Stimulated activated CD8-positive, alpha-beta memory T cell treated with anti-CD3 and anti-CD28 coated beads, Interleukin-4, amount 100 ng/mL, for 24 hours (primary cell): ENCODE measurements around the gene IGBP1.
"Not testable (repeated sequence)": the region's sequence is repeated elsewhere in the genome, so short reads cannot be mapped to it uniquely, and the experiment has no call there.

Source experiments
- DNase-seq: peaks from one replicate; pipeline ENCODE4 v3.0.0-alpha.2; 2020; ENCODE audit warnings: low read depth

IGBP1 gene

DNA sequence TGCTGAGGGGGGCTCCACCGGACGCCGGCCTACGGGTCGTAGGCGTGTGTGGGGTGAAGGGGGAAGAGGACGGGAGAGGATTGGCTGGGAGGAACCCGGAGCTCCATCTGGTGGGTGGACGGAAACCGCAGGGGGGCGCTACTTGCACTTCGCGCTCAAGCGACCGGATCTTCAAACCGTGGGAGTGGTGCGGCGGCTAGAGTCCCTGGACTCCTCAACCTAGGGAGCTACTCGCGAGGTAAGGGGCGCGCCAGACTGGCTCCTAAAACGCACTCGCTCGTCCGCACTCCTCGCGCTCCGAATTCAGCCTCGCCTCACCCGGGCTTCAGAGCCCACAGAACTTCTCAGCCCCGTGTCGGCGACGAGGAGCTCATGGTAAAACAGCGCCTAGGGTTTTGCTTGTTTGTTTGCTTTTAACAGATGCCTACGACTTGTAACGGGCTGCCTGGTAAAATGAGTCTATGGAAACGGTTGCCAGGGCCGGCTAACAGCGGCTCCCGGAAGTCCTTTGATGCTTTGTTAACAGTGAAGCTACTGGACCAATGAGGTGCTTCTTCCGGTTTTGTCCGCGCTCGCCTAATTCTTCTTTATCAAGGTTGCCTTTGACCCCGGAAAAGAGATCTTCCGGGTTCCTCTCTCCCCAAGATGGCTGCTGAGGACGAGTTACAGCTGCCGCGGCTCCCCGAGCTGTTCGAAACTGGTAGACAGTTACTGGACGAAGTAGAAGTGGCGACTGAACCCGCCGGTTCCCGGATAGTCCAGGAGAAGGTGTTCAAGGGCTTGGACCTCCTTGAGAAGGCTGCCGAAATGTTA is at the start of gene IGBP1:
IGBP1 (plus strand) TSS at position 145 of the 813 bp plus-strand sequence; CDS start at position 646, 501 bp downstream.
- peak; percentile 60 for DNase-seq

DNA sequence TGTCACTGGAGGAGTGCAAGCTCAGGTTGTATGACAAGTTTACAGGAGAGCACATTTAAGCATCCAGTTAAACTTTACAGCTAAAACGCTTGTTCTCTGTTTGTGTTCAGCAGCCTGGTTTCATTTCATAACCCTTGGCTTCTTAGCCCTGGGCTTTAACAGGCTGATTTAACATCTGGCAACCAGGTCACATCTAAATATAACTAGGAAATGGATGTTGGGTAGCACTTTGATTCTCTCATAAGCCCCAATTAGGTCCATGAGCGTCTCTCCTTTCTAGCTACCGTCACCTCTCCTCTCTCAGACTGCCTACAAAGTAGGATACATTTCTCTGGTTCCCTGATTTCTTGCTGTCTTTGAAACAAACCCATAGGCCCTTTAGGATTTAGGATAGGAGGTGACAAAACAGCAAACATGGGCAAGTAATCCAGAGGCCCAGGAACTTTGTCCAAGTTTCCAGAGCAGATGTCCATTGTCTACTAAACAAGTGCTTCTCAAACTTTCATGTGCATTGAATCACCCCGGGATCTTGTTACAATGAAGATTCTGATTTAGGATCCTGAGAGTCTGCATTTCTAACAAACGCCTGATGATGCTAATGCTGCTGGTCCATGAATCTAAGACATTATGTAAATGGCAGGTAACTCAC is 48.5 kb upstream of the IGBP1 start:
- DNase-seq, result no peak

DNA sequence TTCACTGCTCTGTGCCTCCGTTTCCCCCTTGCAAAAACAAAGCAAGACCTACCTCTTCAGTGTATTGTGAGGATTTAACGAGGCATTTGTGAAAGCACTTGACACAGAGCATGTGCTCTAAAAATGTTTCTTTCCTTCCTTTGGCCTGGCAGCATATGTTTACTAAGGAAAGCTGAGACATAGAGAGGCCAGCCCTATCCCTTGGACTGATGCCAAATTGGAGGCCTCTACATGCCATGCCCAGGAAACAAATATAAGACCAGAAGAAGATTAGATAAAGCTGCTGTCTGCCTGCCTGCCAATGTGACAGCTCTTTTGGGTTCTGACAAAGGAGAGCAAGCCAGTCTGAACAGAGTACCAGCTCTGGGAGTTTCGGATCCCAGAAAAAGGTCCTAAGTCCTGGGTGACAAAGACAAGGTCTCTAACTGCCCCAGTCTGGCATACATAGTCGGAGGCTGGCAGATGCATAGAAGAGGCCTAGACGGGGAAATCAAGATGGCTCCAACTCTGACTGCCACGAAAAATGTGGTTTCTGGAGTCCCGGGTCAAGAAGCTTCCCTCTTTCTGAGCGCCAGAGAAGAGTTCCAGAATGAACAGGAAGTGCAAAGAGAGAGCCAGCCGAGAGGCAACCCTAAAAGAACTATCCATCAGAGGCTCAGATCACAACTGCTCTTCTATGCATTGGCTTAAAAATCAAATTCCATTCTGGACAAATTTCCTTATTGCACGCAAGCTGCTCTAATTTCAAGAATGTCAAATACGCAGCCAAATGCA is 45.2 kb upstream of the IGBP1 start:
- no peak for DNase-seq

DNA sequence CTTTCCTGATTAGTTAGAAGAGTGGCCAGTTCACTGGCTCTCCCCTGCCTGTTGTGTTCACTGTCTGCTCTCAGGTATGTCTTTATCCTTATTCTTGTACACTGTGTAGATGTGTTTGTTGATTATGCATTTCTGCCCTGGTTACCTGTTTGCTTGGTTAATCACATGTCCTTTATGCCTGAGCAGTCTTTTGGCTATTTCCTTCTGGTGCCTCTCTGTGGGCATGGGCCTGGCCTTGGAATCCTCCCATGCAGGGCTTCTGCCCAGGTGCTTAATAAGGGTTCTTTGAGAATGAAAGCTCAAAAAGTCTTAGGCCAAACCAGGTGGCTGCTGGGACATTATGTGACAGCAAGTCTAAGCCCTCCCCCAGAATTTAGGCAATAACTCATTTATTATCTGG is 44.5 kb upstream of the IGBP1 start:
- no peak for DNase-seq

DNA sequence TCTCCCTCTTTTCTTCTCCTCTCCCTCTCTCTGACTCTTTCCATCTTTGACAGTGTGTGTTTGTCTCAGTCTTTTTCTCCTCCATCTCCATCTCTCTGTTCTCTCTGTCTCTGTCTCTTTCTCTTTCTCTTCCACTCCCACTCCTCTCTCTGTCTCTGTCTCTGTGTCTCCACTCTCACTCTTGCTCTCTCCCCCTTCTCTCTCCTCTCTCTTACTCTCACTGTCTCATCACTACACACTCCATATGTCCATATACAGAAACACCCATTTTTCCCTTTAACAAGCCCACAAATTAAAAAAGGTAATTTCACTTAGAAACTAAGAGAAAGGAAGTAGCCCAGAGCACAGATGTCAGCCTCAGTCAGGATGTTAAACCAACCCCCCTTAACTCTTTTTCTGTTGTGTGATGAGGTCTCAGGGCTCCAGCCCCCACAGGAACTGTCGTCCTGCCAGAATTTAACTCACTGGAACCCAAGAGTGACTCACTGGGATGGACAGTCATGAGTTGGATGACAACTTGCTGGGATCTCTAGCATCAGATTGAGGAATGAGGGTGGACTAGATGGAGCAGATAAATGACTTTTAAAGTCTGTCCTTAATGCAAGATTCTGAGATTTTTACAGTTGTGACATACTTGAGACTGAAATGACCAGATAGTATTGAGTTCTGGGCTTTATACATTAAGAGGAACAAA is 43.5 kb upstream of the IGBP1 start:
- no peak for DNase-seq

DNA sequence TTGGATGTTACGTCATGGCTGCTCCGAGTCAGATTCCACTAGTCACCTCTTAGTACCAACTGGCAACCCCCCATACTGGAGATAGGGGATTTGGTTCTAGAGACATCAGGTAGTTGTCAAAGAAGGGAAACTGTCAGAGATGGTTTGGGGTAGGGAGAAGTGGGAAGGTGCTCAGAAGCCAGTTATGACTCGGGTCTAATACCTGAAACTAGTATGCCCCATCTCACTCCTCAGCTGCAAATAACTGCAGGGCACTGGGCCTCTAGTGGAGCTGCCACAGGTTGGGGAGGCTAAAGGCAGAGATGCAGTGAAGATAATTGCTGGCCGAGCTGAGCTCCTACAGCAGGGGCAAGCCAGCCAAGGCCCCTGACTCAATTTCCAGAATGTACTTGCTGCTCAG is 41.0 kb upstream of the IGBP1 start:
- DNase-seq, result no peak

DNA sequence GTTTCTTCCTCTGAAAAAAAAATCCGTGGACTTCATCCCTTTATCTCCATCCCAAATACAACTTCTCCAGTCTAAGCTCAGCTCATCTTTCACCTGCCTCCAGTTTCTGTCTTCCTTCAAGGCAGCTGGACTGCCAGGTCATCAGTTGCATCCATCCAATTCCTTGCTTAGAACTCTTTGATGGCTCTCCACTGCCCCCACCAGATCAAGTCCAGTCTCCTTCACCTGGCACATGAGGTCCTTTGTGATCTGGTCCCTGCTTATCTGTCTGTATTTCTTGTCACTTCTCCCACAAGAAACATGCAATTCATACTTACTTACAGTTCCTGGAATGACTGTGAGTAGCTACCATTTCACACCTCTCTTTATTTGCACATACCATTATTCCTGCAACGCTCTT is 37.2 kb upstream of the IGBP1 start:
- DNase-seq, result no peak

DNA sequence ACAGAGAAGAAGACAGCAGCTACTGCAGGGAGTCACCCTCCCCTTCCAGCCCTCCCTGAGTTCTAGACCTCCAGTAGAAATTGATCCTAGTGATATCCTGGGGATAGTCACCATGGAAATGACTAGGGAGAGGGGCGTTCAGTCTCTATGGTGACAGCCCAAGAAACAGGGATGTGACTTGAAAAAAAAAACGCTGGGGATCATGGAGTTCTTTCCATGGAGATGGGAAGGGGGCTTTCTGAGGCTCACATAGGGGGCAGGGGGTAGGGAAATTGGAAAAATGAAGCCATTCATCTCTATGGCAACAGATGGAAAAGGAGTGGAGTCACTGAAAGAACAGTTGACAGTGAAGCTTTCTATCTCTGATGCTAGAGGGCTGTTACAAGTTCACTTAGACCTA is 28.0 kb upstream of the IGBP1 start:
- no peak for DNase-seq

DNA sequence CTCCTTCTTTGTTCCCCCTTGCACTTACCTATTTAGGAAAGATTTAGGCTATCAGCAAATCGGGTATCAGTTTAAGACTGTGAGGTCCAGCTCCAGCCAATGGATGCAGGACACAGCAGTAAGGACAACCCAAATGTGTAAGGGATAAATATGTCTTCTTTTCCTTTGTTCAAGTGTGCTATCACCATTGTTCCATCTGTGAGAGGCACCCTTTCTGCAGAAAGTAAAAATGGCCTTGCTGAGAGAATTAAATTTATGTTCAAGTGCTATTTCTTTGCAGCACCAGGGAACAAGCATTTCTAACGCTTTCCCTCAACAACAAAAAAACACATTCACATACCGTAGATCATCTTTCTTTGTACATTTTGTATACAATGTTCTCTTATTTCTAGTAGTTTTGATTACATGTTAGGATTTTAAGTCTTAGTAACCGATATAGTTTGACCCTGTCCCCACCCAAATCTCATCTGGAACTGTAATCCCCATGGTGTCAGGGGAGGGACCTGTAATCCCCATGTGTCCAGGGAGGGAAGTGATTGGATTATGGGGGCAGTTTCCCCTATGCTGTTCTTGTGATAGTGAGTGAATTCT is 21.7 kb upstream of the IGBP1 start:
- DNase-seq, result not testable (repeated sequence)

DNA sequence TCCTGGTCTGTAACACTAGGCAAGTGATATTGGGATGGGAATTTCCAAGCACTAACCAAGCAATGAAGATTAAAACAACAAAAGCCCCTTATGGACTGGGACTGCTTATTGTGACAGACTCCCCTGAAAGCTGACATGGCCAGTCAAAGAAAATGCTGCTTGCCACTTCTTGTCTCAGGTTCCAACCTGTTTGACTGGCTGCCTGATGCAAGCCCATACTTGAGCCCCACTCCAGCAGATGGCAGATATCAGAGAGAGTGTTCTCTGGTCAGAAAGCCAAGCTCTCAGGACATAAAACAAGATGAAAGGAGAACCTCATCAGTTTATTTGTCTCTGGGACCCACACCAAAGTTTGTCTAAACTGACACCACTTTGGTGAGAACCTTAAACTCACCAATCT is 15.5 kb upstream of the IGBP1 start:
- DNase-seq, result no peak

DNA sequence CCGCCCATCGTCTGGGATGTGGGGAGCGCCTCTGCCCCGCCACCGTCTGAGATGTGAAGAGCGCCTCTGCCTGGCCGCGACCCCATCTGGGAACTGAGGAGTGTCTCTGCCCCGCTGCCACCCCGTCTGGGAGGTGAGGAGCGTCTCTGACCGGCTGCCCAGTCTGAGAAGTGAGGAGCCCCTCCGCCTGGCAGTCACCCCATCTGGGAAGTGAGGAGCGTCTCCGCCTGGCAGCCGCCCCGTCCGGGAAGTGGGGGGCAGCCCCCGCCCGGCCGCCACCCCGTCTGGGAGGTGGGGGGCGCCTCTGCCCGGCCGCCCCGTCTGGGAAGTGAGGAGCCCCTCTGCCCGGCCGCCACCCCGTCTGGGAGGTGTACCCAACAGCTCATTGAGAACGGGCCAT is 10.2 kb upstream of the IGBP1 start:
- DNase-seq, result not testable (repeated sequence)

DNA sequence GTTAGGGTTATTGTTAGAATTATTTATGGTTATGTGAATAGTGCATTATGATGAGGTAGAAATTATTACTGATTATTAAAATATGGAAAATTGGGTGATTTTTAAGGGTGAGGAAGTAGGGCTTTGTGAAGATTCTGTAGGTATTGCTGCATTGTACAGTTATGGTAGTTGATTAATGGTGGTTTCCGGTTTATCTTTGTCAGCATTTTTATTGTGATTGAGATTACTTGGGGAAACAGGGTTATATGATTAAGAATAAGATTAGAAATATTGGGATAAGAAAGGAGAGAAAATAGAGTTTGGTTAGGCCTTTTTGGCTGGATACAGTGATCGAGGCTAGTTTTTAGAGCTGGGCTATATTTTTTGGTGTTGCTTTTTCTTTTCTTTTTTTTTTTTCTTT is 8.6 kb upstream of the IGBP1 start:
- DNase-seq, result no peak

DNA sequence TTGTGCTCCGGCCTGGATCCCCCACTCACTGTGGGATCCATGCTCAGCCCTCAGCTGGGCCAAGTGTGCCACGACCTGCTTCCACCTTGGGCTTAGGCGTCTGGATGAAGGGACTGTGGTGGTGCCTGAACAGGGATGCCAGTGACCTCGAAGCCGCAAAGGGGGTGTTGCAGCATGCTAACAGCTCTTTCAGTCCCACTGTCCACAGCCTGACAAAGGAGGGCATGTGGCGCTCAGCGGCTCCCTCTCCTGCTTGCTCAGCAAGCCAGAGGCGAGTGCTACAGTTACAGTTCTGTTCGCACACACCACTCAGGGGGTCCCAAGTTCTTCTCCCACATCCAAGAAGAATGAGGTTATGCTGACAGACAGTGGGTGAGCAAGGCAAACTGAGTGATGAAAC is 5.2 kb upstream of the IGBP1 start:
- DNase-seq, result no peak

DNA sequence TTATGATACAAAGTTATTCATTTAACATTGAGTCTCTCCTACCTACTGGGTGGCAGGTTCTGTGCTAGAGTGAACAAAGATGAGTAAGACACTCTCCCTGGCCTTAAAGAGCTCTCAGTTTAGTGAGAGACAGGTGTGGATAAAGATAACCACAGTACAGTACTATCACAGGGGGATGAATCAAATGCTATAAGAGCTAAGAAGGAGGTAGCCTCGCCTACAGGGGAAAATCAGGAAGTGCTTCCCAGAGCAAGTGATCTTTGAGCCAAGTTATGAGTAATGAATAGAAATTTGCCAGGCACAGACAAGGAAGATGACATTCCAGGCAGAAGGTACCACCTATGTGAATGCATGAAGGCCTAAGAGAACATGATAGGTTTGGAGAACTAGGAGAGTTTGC is 3.4 kb upstream of the IGBP1 start:
- no peak for DNase-seq

DNA sequence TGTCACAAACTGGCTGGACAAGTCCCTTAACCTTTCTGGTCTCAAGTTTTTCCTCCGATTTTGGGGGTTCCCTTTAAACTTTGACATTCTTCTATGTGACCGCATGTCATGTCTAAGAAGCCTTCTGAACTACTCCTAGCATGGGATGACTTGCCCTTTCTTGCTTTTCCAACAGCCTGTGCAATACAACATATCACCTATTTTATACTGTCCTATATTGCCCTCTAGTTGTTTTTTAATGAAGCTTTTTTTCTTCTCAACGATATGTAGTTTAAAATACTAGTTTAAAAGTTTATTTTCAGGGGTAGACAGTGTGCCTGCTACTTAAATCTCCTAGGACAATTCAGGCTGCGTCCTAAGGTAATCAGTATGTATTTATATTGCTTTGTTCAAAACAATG is 1.0 kb upstream of the IGBP1 start:
- no peak for DNase-seq

DNA sequence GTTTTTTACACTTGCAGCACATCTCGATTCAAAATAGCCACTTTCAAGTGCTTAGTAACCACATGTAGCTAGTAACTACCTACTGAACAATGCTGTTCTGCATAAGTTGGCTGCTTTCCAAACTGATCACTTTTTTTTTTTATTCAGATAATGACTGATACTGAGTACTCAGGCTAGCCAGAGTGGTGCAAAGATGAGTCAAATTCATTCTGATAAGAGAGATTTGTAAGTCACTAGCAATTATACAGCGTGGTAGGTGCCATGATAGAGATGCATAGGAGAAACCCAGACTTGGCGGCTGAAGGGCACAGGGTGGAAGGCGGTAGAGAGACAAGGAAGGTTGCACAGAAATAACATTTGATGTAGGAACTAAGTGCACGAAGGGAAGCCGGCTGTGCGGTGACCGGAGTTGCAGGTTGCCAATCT is 357 bp upstream of the IGBP1 start:
- no peak for DNase-seq

DNA sequence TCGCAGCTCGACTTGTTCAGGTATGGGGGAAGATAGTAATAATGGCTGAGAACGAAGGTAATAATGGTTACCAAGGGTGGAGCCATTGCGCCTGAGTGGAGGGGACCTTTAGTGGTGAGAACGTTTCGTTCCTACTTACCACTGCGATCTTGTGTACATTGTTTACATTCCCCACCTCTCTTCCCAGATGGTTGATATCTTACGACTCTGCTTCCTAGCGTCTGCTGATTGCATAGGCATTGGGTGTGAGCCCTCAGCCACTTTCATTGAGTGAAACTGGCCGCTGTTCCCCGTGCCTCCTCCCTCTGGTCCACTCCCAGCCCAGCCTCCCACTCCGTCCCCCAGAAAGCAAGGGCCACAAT is 850 bp downstream of the IGBP1 start:
- no peak for DNase-seq

DNA sequence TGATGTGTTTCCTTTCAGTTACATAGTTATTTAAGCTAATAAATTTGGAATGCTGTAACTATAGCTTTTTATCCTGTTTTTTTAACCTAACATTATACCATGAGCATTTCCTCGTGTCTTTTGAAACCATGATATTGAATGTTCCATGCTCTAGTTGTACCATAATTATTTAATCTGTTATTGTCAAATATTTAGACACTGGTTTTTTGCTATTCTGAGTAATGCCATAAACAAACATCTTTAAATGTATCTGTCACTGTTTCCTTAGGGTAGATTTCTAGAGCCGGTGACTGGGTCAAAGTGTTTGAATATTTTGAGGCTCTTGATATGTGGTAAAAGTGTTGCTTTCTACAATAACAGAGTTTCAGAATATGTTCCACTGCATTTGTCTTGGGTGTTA is 5.4 kb downstream of the IGBP1 start:
- no peak for DNase-seq

DNA sequence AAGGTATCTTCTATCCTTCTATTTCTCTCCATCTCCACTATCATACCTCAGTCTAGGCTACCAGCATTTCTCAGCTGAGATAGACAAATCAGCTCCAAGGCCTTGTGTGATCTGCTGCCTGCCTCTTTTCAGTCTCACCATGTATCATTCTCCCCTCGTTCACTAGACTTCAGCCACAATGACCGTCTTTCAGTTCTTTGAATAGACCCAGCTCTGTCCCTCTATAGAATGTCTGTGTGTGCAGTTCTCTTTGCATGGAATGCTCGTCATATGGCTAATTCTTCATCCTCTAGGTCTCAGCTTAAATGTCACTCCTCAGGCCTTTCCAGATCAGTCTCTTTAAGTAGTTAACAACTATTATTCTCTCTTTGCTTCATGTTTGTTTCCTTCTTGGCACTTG is 6.5 kb downstream of the IGBP1 start:
- no peak for DNase-seq

DNA sequence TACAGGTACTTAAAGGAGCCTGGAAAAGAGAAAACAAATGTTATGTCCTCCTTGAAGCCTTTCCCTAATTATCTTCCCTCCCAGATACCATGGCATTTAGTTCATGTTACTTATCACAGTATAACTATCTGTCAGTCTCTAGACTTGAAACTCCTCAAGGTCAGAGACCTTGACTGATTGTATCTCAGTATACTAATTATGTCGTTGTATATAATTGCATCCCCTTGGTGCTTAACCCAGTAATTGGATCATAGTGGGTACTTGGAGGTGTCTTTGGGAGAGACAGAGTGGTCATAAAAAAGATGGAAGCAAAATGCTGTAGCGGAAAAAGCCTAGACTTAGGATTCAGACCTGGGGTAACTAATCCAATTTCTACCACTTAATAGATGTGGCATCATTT is 8.1 kb downstream of the IGBP1 start:
- no peak for DNase-seq

DNA sequence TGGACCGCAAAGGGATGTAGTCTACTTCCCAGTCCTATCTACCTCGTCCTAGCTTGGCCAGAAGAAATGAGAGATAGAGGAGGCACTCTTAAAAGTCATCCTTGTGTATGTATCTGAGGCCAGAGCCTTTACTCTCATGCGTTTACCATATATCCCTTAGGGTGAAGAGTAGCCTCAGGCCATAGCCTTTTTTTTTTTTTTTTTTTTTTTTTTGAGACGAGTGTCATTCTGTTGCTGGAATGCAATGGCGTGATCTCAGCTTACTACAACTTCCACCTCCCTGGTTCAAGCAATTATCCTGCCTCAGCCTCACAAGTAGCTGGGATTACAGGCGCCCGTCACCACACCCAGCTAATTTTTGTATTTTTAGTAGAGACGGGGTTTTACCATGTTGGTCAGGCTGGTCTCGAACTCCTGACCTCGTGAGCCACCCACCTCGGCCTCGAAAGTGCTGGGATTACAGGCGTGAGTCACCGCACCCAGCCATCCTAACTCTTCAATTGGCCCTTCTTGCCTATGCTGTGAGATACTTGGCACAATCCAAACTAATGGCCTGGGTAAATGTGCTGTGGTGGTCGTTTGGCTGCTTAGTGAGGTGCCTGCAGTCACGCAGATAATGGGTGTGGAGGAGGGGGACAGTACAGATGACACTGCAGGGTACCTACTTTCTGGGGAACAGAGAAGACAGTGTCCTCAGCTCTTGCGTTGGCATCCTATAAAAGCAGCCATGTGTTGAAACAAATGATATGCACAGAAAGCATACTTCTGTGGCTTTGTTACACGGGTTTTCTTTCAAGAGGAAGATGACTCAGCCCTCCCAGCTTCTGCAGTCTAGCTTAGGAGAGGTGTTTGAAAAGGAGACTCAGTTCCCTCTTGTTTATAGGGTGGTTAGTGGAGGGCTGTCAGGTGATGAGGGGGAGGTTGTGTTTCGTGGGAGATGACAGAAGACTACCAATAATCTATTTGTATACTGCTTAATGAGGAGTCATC is 33.6 kb downstream of the IGBP1 start:
- no peak for DNase-seq
